GM15510 (cell line): Measurements from ENCODE around the gene GPA33.

Experiments
- POLR2A ChIP-seq: IDR thresholded peaks from 3 replicates; pipeline ENCODE4 v1.6.1; 2011; ENCODE audit warnings: borderline replicate concordance; ENCODE audit not compliant: insufficient read length; ENCODE audit errors: extremely low read depth

GPA33 gene

GRCh38 chr1:167060141-167061072 is 29.8 kb downstream of the GPA33 start:
- no peak for TF ChIP-seq POLR2A

GRCh38 chr1:167059809-167060107 is 30.4 kb downstream of the GPA33 start:
- no peak for TF ChIP-seq POLR2A

- TF ChIP-seq POLR2A, result no peak
These were observed 30.9 kb downstream of the GPA33 start for GRCh38 chr1:167059045-167059808.

GRCh38 chr1:167057241-167057688 is 32.9 kb downstream of the GPA33 start:
- no peak for TF ChIP-seq POLR2A

GRCh38 chr1:167056529-167057231 is 33.5 kb downstream of the GPA33 start:
- TF ChIP-seq POLR2A, result no peak

- no peak for TF ChIP-seq POLR2A
These were observed 35.1 kb downstream of the GPA33 start for GRCh38 chr1:167054946-167055630.

- no peak for TF ChIP-seq POLR2A
These were observed 35.6 kb downstream of the GPA33 start for GRCh38 chr1:167054531-167054930.

GRCh38 chr1:167052389-167052788 is 37.8 kb downstream of the GPA33 start:
- no peak for TF ChIP-seq POLR2A

GRCh38 chr1:167051907-167052306 is 38.3 kb downstream of the GPA33 start:
- no peak for TF ChIP-seq POLR2A

GRCh38 chr1:167043752-167044488 is 46.3 kb downstream of the GPA33 start:
- TF ChIP-seq POLR2A, result no peak

- TF ChIP-seq POLR2A, result no peak
These were observed 56.5 kb downstream of the GPA33 start for GRCh38 chr1:167033646-167034045.

- TF ChIP-seq POLR2A, result no peak
These were observed 67.8 kb downstream of the GPA33 start for GRCh38 chr1:167022384-167022783.

GRCh38 chr1:167016100-167016750 is 74.0 kb downstream of the GPA33 start:
- TF ChIP-seq POLR2A, result no peak
